ENCODE data around the gene TESK1.
"Not testable (repeated sequence)": the region's sequence is repeated elsewhere in the genome, so short reads cannot be mapped to it uniquely, and the experiment has no call there.

The TESK1 gene

DNA sequence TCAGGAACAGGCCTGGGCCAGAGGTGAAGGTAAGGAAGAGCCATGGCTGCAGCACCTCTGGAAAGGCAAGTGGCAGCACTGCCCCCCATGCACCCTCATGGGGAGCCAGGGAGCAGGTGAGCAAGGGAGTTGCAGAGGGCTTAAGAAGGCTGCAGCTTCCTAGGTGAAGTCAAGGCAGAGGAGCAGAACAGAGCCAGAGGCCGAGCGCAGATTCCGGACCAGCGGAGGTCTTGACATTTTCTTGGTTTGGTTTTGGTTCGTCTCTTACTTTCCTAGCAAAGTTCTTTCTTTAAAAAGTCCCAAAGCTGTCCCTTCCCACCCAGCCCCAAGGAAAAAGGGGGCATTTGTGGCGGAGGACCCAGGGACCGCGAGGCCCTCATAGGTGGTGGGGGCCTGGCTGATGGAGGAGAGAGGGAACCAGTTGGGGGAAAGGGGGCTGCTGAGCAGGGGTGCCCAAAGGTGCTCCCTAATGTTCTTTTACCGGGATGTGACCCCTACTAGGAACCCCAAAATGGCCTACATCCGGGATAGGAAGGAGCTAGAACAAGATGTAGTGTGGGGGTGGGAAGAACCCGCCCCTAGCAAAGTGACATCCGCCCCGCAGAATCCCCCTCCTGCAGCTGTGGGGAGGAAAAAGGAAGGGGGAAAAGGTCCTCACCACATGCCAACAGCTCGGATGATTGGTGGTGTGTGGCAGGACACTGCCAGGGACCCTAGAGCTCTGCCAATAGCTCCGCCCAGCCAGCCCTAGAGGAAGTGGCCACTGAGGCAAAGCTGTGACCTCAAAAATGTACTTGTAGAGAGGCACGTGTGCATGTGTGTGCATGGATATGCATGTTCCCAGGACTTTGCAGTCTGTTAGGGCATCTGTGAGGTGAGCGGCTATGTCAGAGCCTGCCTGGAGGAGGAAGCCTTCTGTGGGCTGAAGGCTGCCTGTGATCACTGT lies 14.1 kb downstream of the TESK1 start:
- Histone ChIP-seq H3K9ac (ENCODE audit: insufficient read length, low read depth) (no peak overlapping the region), H3K9me3 (ENCODE audit: insufficient read depth, low read length) (no peaks in the 10 kb centered on the region), H3K4me3 (ENCODE audit: insufficient read length, low read depth) (no peak overlapping the region), H3K4me1 (ENCODE audit: insufficient read depth, insufficient read length) (peaks cover 5% of the 10 kb centered on the region), H3K36me3 (ENCODE audit: insufficient read depth, insufficient read length, low read length) (no peaks in the 10 kb centered on the region), H3K27me3 (ENCODE audit: insufficient read depth, insufficient read length) (peaks cover 52% of the 10 kb centered on the region)
- TF ChIP-seq YY1 (IDR thresholded peaks at IDR 0.05; ENCODE audit: insufficient read depth, insufficient read length) (no peak), ZNF274 (IDR thresholded peaks at IDR 0.05; ENCODE audit: low read depth, low read length) (no peak), SUZ12 (IDR thresholded peaks at IDR 0.05; ENCODE audit: extremely low read depth, insufficient read depth, insufficient read length) (no peak)
- DNase-seq (ENCODE audit: low read depth, low spot score), result no peak

- peaks cover 5% of the 10 kb centered on the region for H3K4me1 ChIP-seq (ENCODE audit: insufficient read depth, insufficient read length)
- peaks cover 49% of the 10 kb centered on the region for H3K27me3 ChIP-seq (ENCODE audit: insufficient read depth, insufficient read length)
- no peak overlapping the region for H3K9ac ChIP-seq (ENCODE audit: insufficient read length, low read depth)
- no peak for DNase-seq (ENCODE audit: low read depth, low spot score)
- TF ChIP-seq ZNF274 (IDR thresholded peaks at IDR 0.05; ENCODE audit: low read depth, low read length), result no peak
- no peak overlapping the region for H3K4me3 ChIP-seq (ENCODE audit: insufficient read length, low read depth)
- no peaks in the 10 kb centered on the region for H3K9me3 ChIP-seq (ENCODE audit: insufficient read depth, low read length)
- H3K36me3 ChIP-seq (ENCODE audit: insufficient read depth, insufficient read length, low read length), result no peaks in the 10 kb centered on the region
Measured at GRCh38 chr9:35619800-35620158, 14.7 kb downstream of the TESK1 start.

DNA sequence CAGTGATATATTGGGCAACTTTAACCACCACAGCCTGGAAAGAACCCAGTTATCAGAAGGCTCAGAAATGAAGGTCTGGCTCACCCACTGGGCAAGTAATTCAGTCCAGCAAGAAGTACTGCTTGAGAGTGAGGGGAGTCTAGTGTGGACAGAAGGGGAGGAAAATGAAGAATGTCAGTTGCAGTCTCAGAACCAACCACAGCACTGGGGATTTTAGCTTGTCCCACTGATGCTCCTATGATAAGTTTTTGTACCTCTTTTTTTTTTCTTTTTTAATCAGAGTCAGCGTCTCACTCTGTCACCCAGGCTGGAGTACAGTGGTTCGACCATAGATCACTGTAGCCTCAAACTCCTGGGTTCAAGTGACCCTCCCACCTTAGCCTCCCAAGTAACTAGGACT lies 22.5 kb downstream of the TESK1 start:
- H3K4me1 ChIP-seq (ENCODE audit: insufficient read depth, insufficient read length), result no peaks in the 10 kb centered on the region

GRCh38 chr9:35628389-35628991 lies 23.4 kb downstream of the TESK1 start:
- no peaks in the 10 kb centered on the region for H3K4me1 ChIP-seq (ENCODE audit: insufficient read depth, insufficient read length)
- H3K9me3 ChIP-seq (ENCODE audit: insufficient read depth, low read length), result no peaks in the 10 kb centered on the region
- H3K4me3 ChIP-seq (ENCODE audit: insufficient read length, low read depth), result no peak overlapping the region
- TF ChIP-seq ZNF274 (IDR thresholded peaks at IDR 0.05; ENCODE audit: low read depth, low read length) (no peak), YY1 (IDR thresholded peaks at IDR 0.05; ENCODE audit: insufficient read depth, insufficient read length) (no peak), SUZ12 (IDR thresholded peaks at IDR 0.05; ENCODE audit: extremely low read depth, insufficient read depth, insufficient read length) (no peak)
- no peak overlapping the region for H3K9ac ChIP-seq (ENCODE audit: insufficient read length, low read depth)
- DNase-seq (ENCODE audit: low read depth, low spot score), result no peak
- H3K27me3 ChIP-seq (ENCODE audit: insufficient read depth, insufficient read length), result no peaks in the 10 kb centered on the region
- no peaks in the 10 kb centered on the region for H3K36me3 ChIP-seq (ENCODE audit: insufficient read depth, insufficient read length, low read length)

More for the DNA sequence above, 22.5 kb downstream of the TESK1 start:
- Histone ChIP-seq H3K4me3 (ENCODE audit: insufficient read length, low read depth) (no peak overlapping the region), H3K9ac (ENCODE audit: insufficient read length, low read depth) (no peak overlapping the region), H3K9me3 (ENCODE audit: insufficient read depth, low read length) (no peaks in the 10 kb centered on the region), H3K36me3 (ENCODE audit: insufficient read depth, insufficient read length, low read length) (no peaks in the 10 kb centered on the region), H3K27me3 (ENCODE audit: insufficient read depth, insufficient read length) (no peaks in the 10 kb centered on the region)
- TF ChIP-seq SUZ12 (IDR thresholded peaks at IDR 0.05; ENCODE audit: extremely low read depth, insufficient read depth, insufficient read length), result no peak
- no peak for TF ChIP-seq ZNF274 (IDR thresholded peaks at IDR 0.05; ENCODE audit: low read depth, low read length)
- TF ChIP-seq YY1 (IDR thresholded peaks at IDR 0.05; ENCODE audit: insufficient read depth, insufficient read length), result no peak
- DNase-seq (ENCODE audit: low read depth, low spot score), result no peak

- TF ChIP-seq ZNF274 (IDR thresholded peaks at IDR 0.05; ENCODE audit: low read depth, low read length), result no peak
- TF ChIP-seq SUZ12 (IDR thresholded peaks at IDR 0.05; ENCODE audit: extremely low read depth, insufficient read depth, insufficient read length), result no peak
- no peak for TF ChIP-seq YY1 (IDR thresholded peaks at IDR 0.05; ENCODE audit: insufficient read depth, insufficient read length)
- Histone ChIP-seq H3K9me3 (ENCODE audit: insufficient read depth, low read length) (no peaks in the 10 kb centered on the region), H3K27me3 (ENCODE audit: insufficient read depth, insufficient read length) (no peaks in the 10 kb centered on the region), H3K36me3 (ENCODE audit: insufficient read depth, insufficient read length, low read length) (no peaks in the 10 kb centered on the region), H3K4me3 (ENCODE audit: insufficient read length, low read depth) (no peak overlapping the region), H3K9ac (ENCODE audit: insufficient read length, low read depth) (no peak overlapping the region), H3K4me1 (ENCODE audit: insufficient read depth, insufficient read length) (no peaks in the 10 kb centered on the region)
- DNase-seq (ENCODE audit: low read depth, low spot score), result no peak
Measured at GRCh38 chr9:35629597-35629996, 24.5 kb downstream of the TESK1 start.

DNA sequence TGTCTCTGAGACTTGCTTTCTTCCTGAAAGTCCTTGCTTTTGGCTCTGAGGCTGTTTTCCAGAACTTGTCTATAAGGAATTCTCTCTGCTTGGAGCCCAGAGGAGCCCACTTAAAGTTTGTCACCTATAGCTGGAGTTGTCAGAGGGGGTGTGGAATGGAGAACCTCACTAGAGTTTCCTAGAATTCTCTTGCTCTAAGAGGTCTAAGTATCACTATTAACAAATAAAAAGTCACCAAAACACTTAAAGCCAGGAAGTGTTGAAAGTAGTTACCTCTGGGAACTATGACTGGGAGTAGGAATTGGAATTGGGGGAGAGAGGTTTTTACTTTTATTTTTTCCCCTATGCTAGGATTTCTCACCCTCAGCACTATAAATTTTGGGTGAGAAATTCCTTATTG lies 30.7 kb downstream of the TESK1 start:
- Histone ChIP-seq H3K27me3 (ENCODE audit: insufficient read depth, insufficient read length) (no peaks in the 10 kb centered on the region), H3K4me1 (ENCODE audit: insufficient read depth, insufficient read length) (no peaks in the 10 kb centered on the region), H3K36me3 (ENCODE audit: insufficient read depth, insufficient read length, low read length) (no peaks in the 10 kb centered on the region), H3K9me3 (ENCODE audit: insufficient read depth, low read length) (no peaks in the 10 kb centered on the region), H3K4me3 (ENCODE audit: insufficient read length, low read depth) (no peak overlapping the region), H3K9ac (ENCODE audit: insufficient read length, low read depth) (no peak overlapping the region)
- DNase-seq (ENCODE audit: low read depth, low spot score), result no peak
- TF ChIP-seq YY1 (IDR thresholded peaks at IDR 0.05; ENCODE audit: insufficient read depth, insufficient read length) (no peak), SUZ12 (IDR thresholded peaks at IDR 0.05; ENCODE audit: extremely low read depth, insufficient read depth, insufficient read length) (no peak), ZNF274 (IDR thresholded peaks at IDR 0.05; ENCODE audit: low read depth, low read length) (no peak)

DNA sequence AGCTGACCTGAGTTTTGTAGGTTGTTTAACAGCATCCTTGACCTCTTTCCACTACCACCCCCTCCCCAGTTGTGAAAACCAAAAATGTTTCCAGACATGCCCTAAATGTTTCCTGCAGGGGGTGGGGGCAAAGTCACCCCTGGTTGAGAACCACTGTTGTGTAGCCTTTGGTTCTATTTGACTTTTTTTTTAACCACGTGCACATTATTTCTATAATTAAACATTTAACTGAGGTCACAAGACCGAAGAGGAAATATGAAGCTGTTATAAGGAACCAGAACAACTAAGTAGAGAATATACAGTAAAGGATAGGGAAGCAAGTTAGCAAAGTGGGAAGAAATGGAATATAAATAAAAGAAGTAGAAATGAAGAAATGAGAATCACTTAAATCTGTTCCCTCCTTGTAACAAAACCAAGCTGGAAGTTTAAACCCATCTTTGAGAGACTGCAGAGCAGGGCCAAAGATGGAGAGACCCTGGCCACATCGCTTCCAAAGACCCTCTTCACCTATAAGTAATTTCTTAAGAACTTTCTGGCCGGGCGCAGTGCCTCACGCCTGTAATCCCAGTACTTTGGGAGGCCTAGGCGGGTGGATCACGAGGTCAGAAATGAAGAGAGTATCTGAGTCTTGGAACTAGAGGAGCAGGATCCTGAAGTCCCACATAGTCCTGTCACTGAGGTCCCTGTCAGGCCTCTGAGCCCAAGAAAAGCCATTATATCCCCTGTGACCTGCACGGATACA lies 31.2 kb downstream of the TESK1 start:
- no peak overlapping the region for H3K9ac ChIP-seq (ENCODE audit: insufficient read length, low read depth)

GRCh38 chr9:35636877-35637246 lies 31.8 kb downstream of the TESK1 start:
- not testable (repeated sequence) for H3K4me3 ChIP-seq (ENCODE audit: insufficient read length, low read depth); H3K4me1 ChIP-seq (ENCODE audit: insufficient read depth, insufficient read length); DNase-seq (ENCODE audit: low read depth, low spot score); H3K9me3 ChIP-seq (ENCODE audit: insufficient read depth, low read length); H3K9ac ChIP-seq (ENCODE audit: insufficient read length, low read depth); H3K36me3 ChIP-seq (ENCODE audit: insufficient read depth, insufficient read length, low read length); H3K27me3 ChIP-seq (ENCODE audit: insufficient read depth, insufficient read length)

More for the DNA sequence above, 31.2 kb downstream of the TESK1 start:
- Histone ChIP-seq H3K27me3 (ENCODE audit: insufficient read depth, insufficient read length) (no peaks in the 10 kb centered on the region), H3K9me3 (ENCODE audit: insufficient read depth, low read length) (no peaks in the 10 kb centered on the region), H3K4me3 (ENCODE audit: insufficient read length, low read depth) (no peak overlapping the region), H3K36me3 (ENCODE audit: insufficient read depth, insufficient read length, low read length) (no peaks in the 10 kb centered on the region), H3K4me1 (ENCODE audit: insufficient read depth, insufficient read length) (no peaks in the 10 kb centered on the region)
- no peak for TF ChIP-seq ZNF274 (IDR thresholded peaks at IDR 0.05; ENCODE audit: low read depth, low read length)
- no peak for TF ChIP-seq YY1 (IDR thresholded peaks at IDR 0.05; ENCODE audit: insufficient read depth, insufficient read length)
- TF ChIP-seq SUZ12 (IDR thresholded peaks at IDR 0.05; ENCODE audit: extremely low read depth, insufficient read depth, insufficient read length), result no peak
- no peak for DNase-seq (ENCODE audit: low read depth, low spot score)

DNA sequence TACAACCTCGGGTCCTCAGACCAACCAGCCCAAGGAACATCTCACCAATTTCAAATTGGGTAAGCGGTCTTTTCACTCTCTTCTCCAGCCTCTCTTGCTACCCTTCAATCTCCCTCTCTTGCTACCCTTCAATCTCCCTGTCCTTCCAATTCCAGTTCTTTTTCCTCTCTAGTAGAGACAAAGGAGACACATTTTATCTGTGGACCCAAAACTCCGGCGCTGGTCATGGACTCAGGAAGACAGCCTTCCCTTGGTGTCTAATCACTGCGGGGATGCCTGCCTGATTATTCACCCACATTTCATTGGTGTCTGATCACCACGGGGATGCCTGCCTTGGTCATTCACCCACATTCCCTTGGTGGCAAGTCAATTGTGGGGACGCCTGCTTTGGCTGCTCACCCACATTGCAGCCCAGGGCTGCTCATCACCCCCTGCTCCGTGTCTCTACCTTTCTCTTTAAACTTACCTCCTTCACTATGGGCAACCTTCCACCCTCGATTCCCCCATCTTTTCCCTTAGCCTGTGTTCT lies 32.4 kb downstream of the TESK1 start:
- H3K9me3 ChIP-seq (ENCODE audit: insufficient read depth, low read length); H3K4me3 ChIP-seq (ENCODE audit: insufficient read length, low read depth); H3K27me3 ChIP-seq (ENCODE audit: insufficient read depth, insufficient read length); H3K9ac ChIP-seq (ENCODE audit: insufficient read length, low read depth); H3K36me3 ChIP-seq (ENCODE audit: insufficient read depth, insufficient read length, low read length); DNase-seq (ENCODE audit: low read depth, low spot score); H3K4me1 ChIP-seq (ENCODE audit: insufficient read depth, insufficient read length): not testable (repeated sequence)
